Measurements from ENCODE around the gene ZNF302.
A peak's percentile ranks its signal among the peaks of the same experiment; 100 is the strongest.

Gene ZNF302

DNA sequence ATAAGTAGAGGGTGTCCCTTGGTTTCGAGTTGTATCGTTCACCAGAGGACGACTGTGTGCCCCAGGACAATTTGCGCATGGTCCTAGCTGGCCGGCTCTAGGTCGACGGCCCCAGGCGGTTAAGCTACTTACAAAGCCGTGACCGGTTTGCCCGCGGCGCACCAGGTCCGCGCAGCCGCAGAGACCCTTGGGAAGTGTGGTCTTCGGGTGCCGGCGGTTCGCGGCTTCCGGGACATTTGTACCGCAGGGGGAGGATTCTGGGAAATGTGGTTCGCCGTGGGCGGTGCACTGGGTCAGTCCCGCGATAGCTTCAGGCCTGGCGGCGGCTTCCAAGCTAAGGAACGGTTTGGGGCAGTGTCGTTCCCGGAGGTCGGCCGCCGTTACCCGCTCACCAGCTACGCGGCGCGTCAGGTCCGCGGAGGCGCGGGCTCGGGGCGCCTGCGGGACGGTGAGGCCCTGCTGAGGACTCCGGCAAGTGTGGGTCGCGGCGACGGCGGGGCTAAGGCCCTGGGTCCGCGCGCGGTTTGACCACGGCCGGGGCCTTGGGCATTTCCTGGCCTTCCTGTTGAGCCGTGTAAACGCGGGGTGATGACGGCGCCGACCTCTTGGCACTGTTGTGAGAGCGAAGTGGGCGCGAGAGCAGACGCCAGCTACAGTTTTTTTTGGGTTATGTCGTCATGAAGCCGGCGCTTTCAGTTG is at the start of gene ZNF302:
ZNF302 (plus strand) TSS at position 293 of the 699 bp plus-strand sequence. CDS start 1,127 bp downstream, outside the sequence.
- peak; percentile 94 for DNase-seq (ENCODE audit: low spot score)
- TF ChIP-seq, protein P1, sequence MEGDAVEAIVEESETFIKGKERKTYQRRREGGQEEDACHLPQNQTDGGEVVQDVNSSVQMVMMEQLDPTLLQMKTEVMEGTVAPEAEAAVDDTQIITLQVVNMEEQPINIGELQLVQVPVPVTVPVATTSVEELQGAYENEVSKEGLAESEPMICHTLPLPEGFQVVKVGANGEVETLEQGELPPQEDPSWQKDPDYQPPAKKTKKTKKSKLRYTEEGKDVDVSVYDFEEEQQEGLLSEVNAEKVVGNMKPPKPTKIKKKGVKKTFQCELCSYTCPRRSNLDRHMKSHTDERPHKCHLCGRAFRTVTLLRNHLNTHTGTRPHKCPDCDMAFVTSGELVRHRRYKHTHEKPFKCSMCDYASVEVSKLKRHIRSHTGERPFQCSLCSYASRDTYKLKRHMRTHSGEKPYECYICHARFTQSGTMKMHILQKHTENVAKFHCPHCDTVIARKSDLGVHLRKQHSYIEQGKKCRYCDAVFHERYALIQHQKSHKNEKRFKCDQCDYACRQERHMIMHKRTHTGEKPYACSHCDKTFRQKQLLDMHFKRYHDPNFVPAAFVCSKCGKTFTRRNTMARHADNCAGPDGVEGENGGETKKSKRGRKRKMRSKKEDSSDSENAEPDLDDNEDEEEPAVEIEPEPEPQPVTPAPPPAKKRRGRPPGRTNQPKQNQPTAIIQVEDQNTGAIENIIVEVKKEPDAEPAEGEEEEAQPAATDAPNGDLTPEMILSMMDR (IDR thresholded peaks at IDR 0.05; ENCODE audit: borderline replicate concordance, control extremely low read depth, extremely low read depth, insufficient read depth, missing control alignments) = no peak
- in situ Hi-C loops (cut with MboI; ENCODE audit: low sequenced_read_pairs, unreplicated experiment) = no loop called here

GRCh38 chr19:34633802-34634201 is 43.7 kb upstream of the ZNF302 start:
- TF ChIP-seq, protein P1 (IDR thresholded peaks at IDR 0.05; ENCODE audit: borderline replicate concordance, control extremely low read depth, extremely low read depth, insufficient read depth, missing control alignments) = no peak
- DNase-seq (ENCODE audit: low spot score) = no peak
- in situ Hi-C loops (cut with MboI; ENCODE audit: low sequenced_read_pairs, unreplicated experiment) = no loop called here

DNA sequence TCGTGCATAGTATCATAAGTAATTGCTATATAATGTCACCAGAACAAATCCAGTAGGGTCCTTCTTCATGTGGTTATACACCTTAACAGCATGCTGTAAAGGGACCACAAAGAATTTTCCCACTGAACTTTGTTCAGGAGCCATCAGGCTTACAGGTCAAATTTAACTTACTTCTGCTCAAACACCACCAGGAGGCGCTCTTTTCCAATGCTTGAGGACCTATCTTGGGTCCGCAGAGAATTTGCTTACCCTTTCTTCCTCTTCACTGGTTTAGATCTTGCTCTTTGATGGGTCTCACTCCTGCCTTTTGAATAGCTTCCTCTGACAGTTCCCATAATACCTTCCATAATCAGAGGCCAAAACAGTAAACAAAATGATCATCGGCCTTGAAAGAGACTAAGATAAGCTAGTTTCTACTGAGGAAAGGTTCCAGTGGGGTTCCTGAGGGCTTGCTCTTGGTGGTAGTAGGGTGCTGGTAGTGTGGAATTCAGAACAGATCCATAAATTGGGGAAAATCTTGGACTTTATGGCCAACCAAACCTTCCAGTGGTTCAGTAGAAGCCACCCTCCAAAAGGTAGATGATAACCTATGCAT is 37.9 kb upstream of the ZNF302 start:
- peak; percentile 52 for DNase-seq (ENCODE audit: low spot score)
- in situ Hi-C loops (cut with MboI; ENCODE audit: low sequenced_read_pairs, unreplicated experiment) = no loop called here

GRCh38 chr19:34642241-34642640 is 35.2 kb upstream of the ZNF302 start:
- in situ Hi-C loops (cut with MboI; ENCODE audit: low sequenced_read_pairs, unreplicated experiment) = no loop called here
- no peak for DNase-seq (ENCODE audit: low spot score)

More for the DNA sequence above, 37.9 kb upstream of the ZNF302 start:
- TF ChIP-seq, protein P1 (IDR thresholded peaks at IDR 0.05; ENCODE audit: borderline replicate concordance, control extremely low read depth, extremely low read depth, insufficient read depth, missing control alignments) = peak; percentile 61

GRCh38 chr19:34644991-34645461 is 32.5 kb upstream of the ZNF302 start:
- TF ChIP-seq, protein P1 (IDR thresholded peaks at IDR 0.05; ENCODE audit: borderline replicate concordance, control extremely low read depth, extremely low read depth, insufficient read depth, missing control alignments) = no peak
- no peak for DNase-seq (ENCODE audit: low spot score)
- in situ Hi-C loops (cut with MboI; ENCODE audit: low sequenced_read_pairs, unreplicated experiment) = no loop called here

More at GRCh38 chr19:34642241-34642640, 35.2 kb upstream of the ZNF302 start:
- TF ChIP-seq, protein P1 (IDR thresholded peaks at IDR 0.05; ENCODE audit: borderline replicate concordance, control extremely low read depth, extremely low read depth, insufficient read depth, missing control alignments) = no peak

- in situ Hi-C loops (cut with MboI; ENCODE audit: low sequenced_read_pairs, unreplicated experiment) = no loop called here
- TF ChIP-seq, protein P1 (IDR thresholded peaks at IDR 0.05; ENCODE audit: borderline replicate concordance, control extremely low read depth, extremely low read depth, insufficient read depth, missing control alignments) = no peak
- DNase-seq (ENCODE audit: low spot score) = no peak
Observed at GRCh38 chr19:34645551-34645950, 31.9 kb upstream of the ZNF302 start.

Data from GM13976 (cell line).